NCI-H2171 (cell line): ENCODE measurements around the gene ADAMTSL4.
"Not testable (repeated sequence)": the region's sequence is repeated elsewhere in the genome, so short reads cannot be mapped to it uniquely, and the experiment has no call there.

ENCODE experiments used
- DNase-seq: peaks from one replicate; lab custom pipeline; 2025; lab: John Stamatoyannopoulos, UW

Gene ADAMTSL4

GRCh38 chr1:150596095-150596892 lies 47.1 kb downstream of the ADAMTSL4 start:
- DNase-seq: no peak

- no peak for DNase-seq
Observed at GRCh38 chr1:150596976-150597375, 47.8 kb downstream of the ADAMTSL4 start.

- not testable (repeated sequence) for DNase-seq
Observed at GRCh38 chr1:150598346-150598745, 49.1 kb downstream of the ADAMTSL4 start.

GRCh38 chr1:150601540-150601939 lies 52.3 kb downstream of the ADAMTSL4 start:
- DNase-seq: no peak

- DNase-seq: not testable (repeated sequence)
Observed at GRCh38 chr1:150602372-150602771, 53.2 kb downstream of the ADAMTSL4 start.

- DNase-seq: no peak
Observed at GRCh38 chr1:150603711-150604110, 54.5 kb downstream of the ADAMTSL4 start.

GRCh38 chr1:150604226-150604588 lies 55.0 kb downstream of the ADAMTSL4 start:
- no peak for DNase-seq

GRCh38 chr1:150605451-150605731 lies 56.2 kb downstream of the ADAMTSL4 start:
- not testable (repeated sequence) for DNase-seq

GRCh38 chr1:150606463-150607142 lies 57.4 kb downstream of the ADAMTSL4 start:
- DNase-seq: no peak

GRCh38 chr1:150609732-150610131 lies 60.5 kb downstream of the ADAMTSL4 start:
- DNase-seq: no peak
